Ishikawa (cell line): Measurements from ENCODE around the gene CA10.

ENCODE experiments used
- CEBPB ChIP-seq: IDR thresholded peaks from 2 replicates; pipeline ENCODE4 v1.6.1; 2012
- CREB1 ChIP-seq: IDR thresholded peaks from 2 replicates; pipeline ENCODE4 v1.6.1; 2012; ENCODE audit warnings: low read depth
- EGR1 ChIP-seq: IDR thresholded peaks from 2 replicates; pipeline ENCODE4 v1.6.1; 2012
- EP300 ChIP-seq: IDR thresholded peaks from 2 replicates; pipeline ENCODE4 v1.6.1; 2012; ENCODE audit warnings: borderline replicate concordance
- FOXM1 ChIP-seq: IDR thresholded peaks from 2 replicates; pipeline ENCODE4 v1.6.1; 2012; ENCODE audit warnings: low read depth, borderline replicate concordance
- NFIC ChIP-seq: IDR thresholded peaks from 2 replicates; pipeline ENCODE4 v1.6.1; 2012
- RAD21 ChIP-seq: IDR thresholded peaks from 2 replicates; pipeline ENCODE4 v1.6.1; 2012; ENCODE audit warnings: low read depth
- REST ChIP-seq: IDR thresholded peaks from 2 replicates; pipeline ENCODE4 v1.6.1; 2012; ENCODE audit warnings: low read depth, mild to moderate bottlenecking
- TAF1 ChIP-seq: IDR thresholded peaks from 2 replicates; pipeline ENCODE4 v1.6.1; 2012; ENCODE audit warnings: low read depth, mild to moderate bottlenecking
- TCF12 ChIP-seq: IDR thresholded peaks from 2 replicates; pipeline ENCODE4 v1.6.1; 2012; ENCODE audit warnings: low read depth
- TEAD4 ChIP-seq: IDR thresholded peaks from 2 replicates; pipeline ENCODE4 v1.6.1; 2012
- USF1 ChIP-seq: IDR thresholded peaks from 2 replicates; pipeline ENCODE4 v1.6.1; 2012
- YY1 ChIP-seq: IDR thresholded peaks from 2 replicates; pipeline ENCODE4 v1.6.1; 2012; ENCODE audit warnings: low read depth
- ZBTB7A ChIP-seq: IDR thresholded peaks from 2 replicates; pipeline ENCODE4 v1.6.1; 2012; ENCODE audit warnings: low read depth
- TF ChIP-seq, protein P1 (sequence below): IDR thresholded peaks from 2 replicates; pipeline ENCODE4 v1.6.1; 2012

Gene CA10

GRCh38 chr17:51746421-51746820 is 412.1 kb downstream of the CA10 start:
- TF ChIP-seq TAF1 (no peak), EP300 (no peak), ZBTB7A (no peak), EGR1 (no peak), NFIC (no peak), TCF12 (no peak), RAD21 (no peak), YY1 (no peak), REST (no peak), TEAD4 (no peak), USF1 (no peak), FOXM1 (no peak), CREB1 (no peak), CEBPB (no peak)
- TF ChIP-seq, protein P1, sequence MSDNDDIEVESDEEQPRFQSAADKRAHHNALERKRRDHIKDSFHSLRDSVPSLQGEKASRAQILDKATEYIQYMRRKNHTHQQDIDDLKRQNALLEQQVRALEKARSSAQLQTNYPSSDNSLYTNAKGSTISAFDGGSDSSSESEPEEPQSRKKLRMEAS, result no peak

DNA sequence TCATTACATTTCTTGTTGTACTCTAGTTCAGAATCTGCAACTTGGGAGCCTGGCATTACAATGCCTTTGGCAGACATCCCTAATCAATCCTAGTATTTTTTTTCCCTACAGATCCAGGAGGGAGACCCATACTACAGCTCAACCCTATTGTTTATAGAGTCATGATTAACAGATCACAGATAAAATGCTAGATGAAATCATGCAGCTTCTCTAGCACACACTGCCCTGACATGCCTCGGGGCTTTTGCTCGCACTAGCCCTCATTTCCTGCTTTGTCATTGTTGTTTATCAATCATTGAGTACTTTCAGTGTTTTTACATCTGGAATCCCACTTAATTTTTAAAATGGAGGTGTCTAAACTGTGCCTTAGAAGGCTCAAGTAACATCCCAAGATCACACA is 412.5 kb downstream of the CA10 start:
- no peak for TF ChIP-seq FOXM1
- TF ChIP-seq EP300, result no peak
- no peak for TF ChIP-seq REST
- TF ChIP-seq TCF12, result no peak
- TF ChIP-seq ZBTB7A, result no peak
- TF ChIP-seq USF1, result no peak
- no peak for TF ChIP-seq RAD21
- TF ChIP-seq, protein P1, result no peak
- no peak for TF ChIP-seq CREB1
- no peak for TF ChIP-seq CEBPB
- no peak for TF ChIP-seq TEAD4
- no peak for TF ChIP-seq TAF1
- no peak for TF ChIP-seq EGR1
- TF ChIP-seq NFIC, result no peak
- TF ChIP-seq YY1, result no peak

DNA sequence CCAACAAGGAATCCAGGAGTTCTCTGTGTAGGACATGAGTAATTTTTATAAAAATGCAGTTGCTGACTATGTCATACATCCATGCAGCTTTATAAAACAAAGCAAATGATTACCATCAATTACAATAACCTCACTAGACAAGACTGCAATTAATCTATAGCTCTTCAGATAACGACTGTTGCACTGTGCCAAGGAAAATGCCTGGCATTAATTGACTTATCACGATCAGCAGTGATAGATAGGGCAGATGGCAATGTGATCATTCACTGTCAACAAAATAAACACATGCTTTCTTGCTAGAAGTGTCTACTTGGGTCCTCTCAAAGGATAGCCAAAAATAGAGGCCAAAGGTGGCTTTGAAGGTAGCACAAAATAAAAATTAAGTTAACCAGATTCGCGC is 415.0 kb downstream of the CA10 start:
- TF ChIP-seq REST (no peak), ZBTB7A (no peak), TEAD4 (no peak), FOXM1 (no peak), CEBPB (no peak), EGR1 (no peak), NFIC (no peak)
- TF ChIP-seq, protein P1, result no peak

DNA sequence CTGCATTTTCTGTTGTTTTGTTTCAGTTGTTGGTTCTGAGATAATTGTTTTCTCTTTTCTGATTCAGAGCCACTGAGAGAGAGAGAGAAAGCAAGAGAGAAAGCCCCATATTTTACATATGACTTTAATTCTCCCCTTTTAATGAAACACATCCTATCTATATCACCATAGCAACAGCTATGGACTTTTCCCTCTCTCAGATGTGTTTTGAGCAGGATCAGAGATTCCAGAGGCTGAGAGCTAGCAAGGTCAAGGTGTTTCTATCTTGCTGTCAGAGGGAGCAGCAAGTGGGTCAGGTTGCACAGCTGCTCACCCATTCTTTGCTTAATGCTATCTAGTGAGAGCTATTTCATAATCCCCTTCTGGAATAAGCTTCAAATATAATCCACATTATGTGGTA is 415.9 kb downstream of the CA10 start:
- TF ChIP-seq TAF1 (no peak), CEBPB (no peak), TCF12 (no peak), CREB1 (no peak), TEAD4 (no peak), EP300 (no peak), EGR1 (no peak), REST (no peak), FOXM1 (no peak), RAD21 (no peak), NFIC (no peak)
- TF ChIP-seq, protein P1, result no peak
